ENCODE data around the gene MUCL1. TPM values are rescaled to one million over a fixed set of nuclear protein-coding genes. Genes with fewer than 3 reads are reported as not detected.

The MUCL1 gene, protein sequence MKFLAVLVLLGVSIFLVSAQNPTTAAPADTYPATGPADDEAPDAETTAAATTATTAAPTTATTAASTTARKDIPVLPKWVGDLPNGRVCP
- total RNA-seq (1 to 10 TPM in 1 of 7 donors, under 1 TPM in 2, not detected in 4; 0.75 to 1.1 (median 0.81) TPM), polyA plus RNA-seq (under 1 TPM in 1 of 2 donors, not detected in 1; 0.58 TPM)
- long read RNA-seq, donor 1 = 0 reads
- long read RNA-seq, donor 2 = 0 reads
- long read RNA-seq, donor 3 = 0 reads

- no peak for TF ChIP-seq POLR2A (IDR thresholded peaks at IDR 0.05)
- TF ChIP-seq, protein P1, sequence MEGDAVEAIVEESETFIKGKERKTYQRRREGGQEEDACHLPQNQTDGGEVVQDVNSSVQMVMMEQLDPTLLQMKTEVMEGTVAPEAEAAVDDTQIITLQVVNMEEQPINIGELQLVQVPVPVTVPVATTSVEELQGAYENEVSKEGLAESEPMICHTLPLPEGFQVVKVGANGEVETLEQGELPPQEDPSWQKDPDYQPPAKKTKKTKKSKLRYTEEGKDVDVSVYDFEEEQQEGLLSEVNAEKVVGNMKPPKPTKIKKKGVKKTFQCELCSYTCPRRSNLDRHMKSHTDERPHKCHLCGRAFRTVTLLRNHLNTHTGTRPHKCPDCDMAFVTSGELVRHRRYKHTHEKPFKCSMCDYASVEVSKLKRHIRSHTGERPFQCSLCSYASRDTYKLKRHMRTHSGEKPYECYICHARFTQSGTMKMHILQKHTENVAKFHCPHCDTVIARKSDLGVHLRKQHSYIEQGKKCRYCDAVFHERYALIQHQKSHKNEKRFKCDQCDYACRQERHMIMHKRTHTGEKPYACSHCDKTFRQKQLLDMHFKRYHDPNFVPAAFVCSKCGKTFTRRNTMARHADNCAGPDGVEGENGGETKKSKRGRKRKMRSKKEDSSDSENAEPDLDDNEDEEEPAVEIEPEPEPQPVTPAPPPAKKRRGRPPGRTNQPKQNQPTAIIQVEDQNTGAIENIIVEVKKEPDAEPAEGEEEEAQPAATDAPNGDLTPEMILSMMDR (IDR thresholded peaks at IDR 0.05) = no peak
- TF ChIP-seq EP300 (IDR thresholded peaks at IDR 0.05) = no peak
- no peaks in the 10 kb centered on the region for H3K27me3 ChIP-seq
- no peak for DNase-seq
- intact Hi-C loops (cut with DNase I) = loop anchor here in 1 of 4 donors (10.0 kb wide), 1 partner anchor 101 kb away; no protein-coding TSS in a partner anchor
- no peak within 1 kb of the TSS for H3K27ac ChIP-seq
- no peaks in the 10 kb centered on the region for H3K4me1 ChIP-seq (ENCODE audit: insufficient read depth)
- H3K4me3 ChIP-seq = no peak within 1 kb of the TSS
- H3K36me3 ChIP-seq = no peaks in the 10 kb centered on the region
- H3K9me3 ChIP-seq = no peaks in the 10 kb centered on the region
- WGBS, 3 donors = 39 to 43% (median 40%) methylated on average over 6 of the region's 6 CpGs
These were observed at the start of gene MUCL1 for GRCh38 chr12:54853933-54854538. Gene MUCL1 (plus strand): TSS chr12:54854516. CDS start chr12:54854583, 67 bp downstream.

DNA sequence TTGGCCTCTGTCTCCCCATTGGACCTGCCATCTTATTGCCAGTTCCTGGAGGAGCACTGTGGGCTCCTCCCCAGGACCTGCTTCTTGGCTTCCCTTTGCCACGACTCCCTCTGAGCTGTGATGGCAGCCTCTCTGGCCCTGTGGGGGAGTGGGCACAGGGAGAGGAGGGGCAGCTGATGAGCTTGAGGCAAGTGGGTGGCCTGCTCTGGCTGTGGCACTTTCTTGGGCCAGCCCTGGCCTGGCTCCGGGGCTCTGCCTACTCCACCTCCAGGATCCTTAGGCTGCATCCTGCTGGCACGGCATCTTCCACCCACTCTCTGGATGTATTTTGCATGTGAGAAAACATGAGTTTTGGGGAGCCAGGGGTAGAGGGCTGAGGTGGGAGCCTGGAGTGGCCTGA lies 32.6 kb upstream of the MUCL1 start:
- H3K4me1 ChIP-seq (ENCODE audit: insufficient read depth) = no peaks in the 10 kb centered on the region
- no peaks in the 10 kb centered on the region for H3K27me3 ChIP-seq
- H3K36me3 ChIP-seq = no peaks in the 10 kb centered on the region
- WGBS, 3 donors = 82 to 91% (median 85%) methylated on average over 3 of the region's 3 CpGs
- TF ChIP-seq POLR2A (IDR thresholded peaks at IDR 0.05) (no peak), EP300 (IDR thresholded peaks at IDR 0.05) (no peak)
- TF ChIP-seq, protein P1 (IDR thresholded peaks at IDR 0.05) = no peak
- H3K4me3 ChIP-seq = no peak overlapping the region
- no peak for DNase-seq
- intact Hi-C loops (cut with DNase I) = no loop called here
- no peaks in the 10 kb centered on the region for H3K9me3 ChIP-seq
- no peak overlapping the region for H3K27ac ChIP-seq

GRCh38 chr12:54824402-54824801 lies 29.9 kb upstream of the MUCL1 start:
- H3K9me3 ChIP-seq = no peaks in the 10 kb centered on the region
- no peak overlapping the region for H3K27ac ChIP-seq
- no peaks in the 10 kb centered on the region for H3K36me3 ChIP-seq
- TF ChIP-seq, protein P1 (IDR thresholded peaks at IDR 0.05) = no peak
- TF ChIP-seq POLR2A (IDR thresholded peaks at IDR 0.05) (no peak), EP300 (IDR thresholded peaks at IDR 0.05) (no peak)
- intact Hi-C loops (cut with DNase I) = no loop called here
- H3K4me1 ChIP-seq (ENCODE audit: insufficient read depth) = no peaks in the 10 kb centered on the region
- no peaks in the 10 kb centered on the region for H3K27me3 ChIP-seq
- WGBS, 3 donors = 92 to 96% (median 93%) methylated on average over 2 of the region's 2 CpGs
- DNase-seq = no peak
- no peak overlapping the region for H3K4me3 ChIP-seq

DNA sequence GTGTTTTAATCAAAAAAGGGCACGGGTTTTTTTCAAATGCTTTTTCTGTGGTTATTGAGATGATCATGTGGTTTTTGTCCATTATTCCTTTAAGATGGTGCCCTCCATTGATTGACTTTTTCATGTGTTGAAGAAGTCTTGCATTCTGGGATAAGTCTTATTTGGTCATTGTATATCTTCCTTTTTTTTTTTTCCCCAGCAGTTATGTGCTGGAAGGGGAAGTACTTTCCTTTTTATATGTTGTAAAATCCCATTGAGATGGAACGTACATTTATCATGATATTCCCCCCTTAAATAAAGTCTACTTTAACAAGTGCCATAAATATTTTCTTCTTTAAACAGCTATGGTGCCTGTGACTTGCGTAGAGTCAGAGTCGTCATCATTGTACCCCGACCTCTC lies 24.8 kb upstream of the MUCL1 start:
- no peak overlapping the region for H3K4me3 ChIP-seq

More for the DNA sequence above, 24.8 kb upstream of the MUCL1 start:
- Histone ChIP-seq H3K36me3 (no peaks in the 10 kb centered on the region), H3K9me3 (no peaks in the 10 kb centered on the region), H3K27ac (no peak overlapping the region), H3K27me3 (no peaks in the 10 kb centered on the region), H3K4me1 (ENCODE audit: insufficient read depth) (no peaks in the 10 kb centered on the region)
- TF ChIP-seq, protein P1 (IDR thresholded peaks at IDR 0.05) = no peak
- no peak for TF ChIP-seq EP300 (IDR thresholded peaks at IDR 0.05)
- TF ChIP-seq POLR2A (IDR thresholded peaks at IDR 0.05) = no peak
- 70 to 89% (median 75%) methylated on average over 5 of the region's 5 CpGs for WGBS, 3 donors
- intact Hi-C loops (cut with DNase I) = no loop called here
- no peak for DNase-seq
